AG20443 (cell line): ENCODE measurements around the gene OCIAD2.
"Not testable (repeated sequence)": the region's sequence is repeated elsewhere in the genome, so short reads cannot be mapped to it uniquely, and the experiment has no call there.

Source experiments
- DNase-seq: peaks from one replicate; pipeline ENCODE4 v3.0.0; 2012; ENCODE audit warnings: low spot score, mixed read lengths

Gene OCIAD2

DNA sequence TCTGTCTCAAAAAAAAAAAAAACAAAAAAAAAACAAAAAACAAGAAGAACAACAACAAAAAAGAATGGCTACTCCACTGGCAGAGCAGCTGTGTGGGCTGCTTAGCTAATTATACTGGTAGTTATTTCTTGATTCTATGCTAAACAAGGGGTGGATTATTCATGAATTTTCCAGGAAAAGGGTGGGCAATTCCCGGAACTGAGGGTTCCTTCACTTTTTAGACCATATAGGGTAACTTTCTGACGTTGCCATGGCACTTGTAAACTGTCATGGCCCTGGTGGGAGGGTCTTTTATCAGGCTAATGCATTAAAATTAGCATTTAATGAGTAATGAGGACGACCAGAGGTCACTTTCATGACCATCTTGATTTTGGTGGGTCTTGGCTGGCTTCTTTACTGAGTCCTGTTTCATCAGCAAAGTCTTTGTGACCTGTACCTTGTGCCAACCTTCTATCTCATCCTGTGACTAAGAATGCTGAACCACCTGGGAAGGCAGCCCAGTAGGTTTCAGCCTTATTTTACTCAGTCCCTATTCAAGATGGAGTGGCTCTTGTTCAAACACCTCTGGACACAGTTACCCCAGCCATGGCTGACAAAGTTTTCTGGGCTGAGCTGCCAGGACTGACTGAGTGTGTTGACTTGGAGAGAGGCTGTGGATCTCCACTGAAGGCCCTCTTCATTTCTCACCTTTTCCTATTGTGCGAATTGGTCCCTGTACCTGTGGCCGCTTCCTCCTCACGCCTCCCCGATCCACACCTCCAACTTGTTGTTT, 1.3 kb upstream of the OCIAD2 start:
- DNase-seq, result no peak

DNA sequence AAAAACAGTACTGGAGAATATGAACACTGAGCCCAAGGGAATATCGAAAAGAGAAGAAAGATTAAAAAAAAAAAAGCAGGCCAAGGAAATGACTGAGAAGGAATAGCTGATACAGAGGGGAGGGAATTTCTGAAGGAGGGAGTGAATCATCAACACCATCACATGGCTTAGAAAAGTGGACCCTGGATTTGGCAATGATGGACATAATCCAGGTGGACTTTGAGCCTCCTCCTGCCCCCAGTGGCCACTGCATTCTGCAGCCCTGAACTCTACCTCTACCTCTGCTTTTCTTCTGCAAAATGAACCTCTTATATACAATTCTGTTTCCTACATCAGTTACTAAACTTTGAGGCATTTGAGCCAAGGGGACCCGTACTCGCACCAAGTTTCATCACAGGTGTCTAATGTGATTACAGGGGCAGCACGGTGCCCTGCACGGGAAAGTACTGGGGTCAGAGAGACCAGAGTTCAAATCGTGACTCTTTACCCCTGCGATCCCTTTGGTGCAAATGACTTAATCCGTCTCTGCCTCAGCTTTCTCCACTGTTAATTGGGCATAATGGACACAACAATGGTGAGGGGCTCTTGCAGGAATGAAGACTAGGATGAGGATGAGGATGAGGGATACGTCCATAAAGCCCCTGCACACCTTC, 1.1 kb downstream of the OCIAD2 start:
- DNase-seq, result peak; percentile 30

DNA sequence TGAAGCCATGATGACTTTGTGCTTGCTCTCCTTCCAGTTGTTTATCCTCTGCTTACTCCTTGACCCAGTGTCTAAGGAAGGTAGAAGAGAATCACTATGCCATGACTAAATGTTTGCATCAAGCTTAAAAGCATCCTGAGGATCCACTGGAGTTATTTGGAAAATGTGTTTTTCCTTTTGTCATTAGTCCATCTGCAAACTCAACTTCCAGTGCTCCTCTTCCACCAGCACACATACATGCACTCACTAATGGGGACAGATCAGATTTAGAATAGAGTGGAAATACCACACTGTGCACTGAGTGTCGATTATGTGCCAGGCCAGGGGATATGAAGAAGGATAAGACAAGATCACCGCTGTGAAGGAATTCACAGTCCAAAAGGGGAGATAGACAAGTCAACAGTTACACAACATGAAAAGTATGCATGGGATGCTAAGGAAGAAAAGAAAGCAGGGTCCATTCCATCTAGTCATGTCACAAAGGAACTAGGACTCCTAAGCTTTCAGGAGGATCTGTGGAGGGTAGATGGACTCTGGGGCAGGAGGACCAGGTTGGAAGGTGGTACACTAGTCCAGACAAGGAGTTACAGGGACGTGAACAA, 1.9 kb downstream of the OCIAD2 start:
- DNase-seq, result no peak

DNA sequence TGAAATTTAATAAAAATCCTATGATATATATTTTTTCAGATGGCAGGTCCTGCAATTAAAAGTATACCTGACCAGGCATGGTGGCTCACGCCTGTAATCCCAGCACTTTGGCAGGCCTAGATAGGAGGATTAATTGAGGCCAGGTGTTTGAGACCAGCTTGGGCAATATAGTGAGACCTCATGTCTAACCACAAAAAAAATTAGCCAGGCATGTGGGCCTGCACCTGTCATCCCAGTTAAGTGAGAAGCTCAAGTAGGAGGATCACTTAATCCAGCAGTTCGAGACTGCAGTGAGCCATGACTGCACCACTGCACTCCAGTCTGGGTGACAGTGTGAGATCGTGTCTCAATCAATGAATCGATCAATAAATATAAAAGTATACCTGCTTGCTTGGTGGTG, 2.5 kb downstream of the OCIAD2 start:
- DNase-seq, result no peak

DNA sequence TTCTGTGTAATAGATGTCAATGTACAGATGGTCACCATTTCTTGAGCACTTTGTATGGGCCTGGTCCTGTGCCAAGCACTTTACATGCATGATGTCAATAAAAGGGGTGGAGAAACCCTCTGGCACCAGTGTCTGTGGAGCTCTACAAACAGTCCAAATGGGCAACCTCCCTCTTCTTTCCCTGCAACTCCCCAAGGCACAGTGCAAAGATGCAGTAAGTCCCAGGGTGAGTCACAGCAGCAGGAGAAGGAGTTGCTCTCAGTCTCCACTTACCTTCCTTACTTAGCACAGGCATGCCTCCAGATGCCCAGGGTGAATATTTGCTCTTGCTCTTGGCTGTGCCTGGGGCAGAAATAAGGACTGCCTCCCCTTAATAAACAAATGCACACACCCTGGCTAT, 4.3 kb downstream of the OCIAD2 start:
- DNase-seq, result no peak

DNA sequence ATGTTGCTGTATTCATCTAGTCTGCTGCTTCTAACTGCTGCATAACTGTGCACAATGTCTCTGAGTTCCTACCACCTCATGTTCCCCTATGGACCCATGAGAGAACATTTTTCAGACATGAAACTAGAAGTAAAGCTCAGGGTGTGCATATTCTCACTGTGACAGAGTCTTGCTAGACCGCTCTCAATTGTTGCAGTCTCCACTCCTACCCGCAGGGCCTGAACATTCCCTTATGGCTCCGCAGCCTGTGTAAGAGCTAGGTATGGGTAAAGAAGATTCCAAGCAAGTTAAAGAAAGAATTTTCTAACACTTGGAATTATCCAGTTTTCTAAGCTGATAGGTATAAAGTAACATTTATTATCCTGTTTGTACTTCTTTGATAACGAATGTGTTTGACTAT, 5.4 kb downstream of the OCIAD2 start:
- DNase-seq, result no peak

DNA sequence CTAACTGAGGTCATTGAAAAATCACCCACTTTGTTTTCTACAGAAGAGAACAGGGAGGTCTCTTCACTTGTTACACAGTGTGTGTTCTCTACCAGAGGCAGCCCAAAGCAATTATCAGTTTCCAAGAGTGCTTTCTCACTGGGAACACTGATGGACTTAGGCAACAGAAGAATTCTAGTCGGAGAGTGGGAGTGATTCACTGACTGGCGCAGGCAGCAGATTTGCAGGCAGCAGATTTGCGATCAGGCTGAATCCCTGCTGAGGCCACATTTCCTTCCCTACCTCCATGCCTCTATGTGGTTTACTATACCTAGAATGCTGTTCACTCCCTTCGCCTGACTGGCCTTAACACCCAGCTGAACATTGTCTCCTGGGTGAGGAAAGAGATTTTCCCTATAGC, 6.6 kb downstream of the OCIAD2 start:
- DNase-seq, result no peak

DNA sequence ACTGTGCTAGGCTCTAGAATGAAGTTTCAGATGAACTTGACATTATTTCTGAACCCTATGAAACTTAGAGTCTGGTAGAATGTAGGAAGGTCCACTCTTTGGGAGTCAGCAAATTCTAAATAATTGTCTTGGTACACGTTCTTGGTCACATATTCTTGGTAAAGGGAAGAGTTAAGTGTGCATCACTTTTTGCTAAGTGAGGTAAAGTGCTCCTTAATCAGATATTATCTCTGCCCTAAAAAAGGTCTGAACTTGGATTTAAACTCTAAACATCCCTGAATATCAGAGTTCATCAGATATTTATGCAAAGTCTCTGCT, 7.2 kb downstream of the OCIAD2 start:
- DNase-seq, result no peak

DNA sequence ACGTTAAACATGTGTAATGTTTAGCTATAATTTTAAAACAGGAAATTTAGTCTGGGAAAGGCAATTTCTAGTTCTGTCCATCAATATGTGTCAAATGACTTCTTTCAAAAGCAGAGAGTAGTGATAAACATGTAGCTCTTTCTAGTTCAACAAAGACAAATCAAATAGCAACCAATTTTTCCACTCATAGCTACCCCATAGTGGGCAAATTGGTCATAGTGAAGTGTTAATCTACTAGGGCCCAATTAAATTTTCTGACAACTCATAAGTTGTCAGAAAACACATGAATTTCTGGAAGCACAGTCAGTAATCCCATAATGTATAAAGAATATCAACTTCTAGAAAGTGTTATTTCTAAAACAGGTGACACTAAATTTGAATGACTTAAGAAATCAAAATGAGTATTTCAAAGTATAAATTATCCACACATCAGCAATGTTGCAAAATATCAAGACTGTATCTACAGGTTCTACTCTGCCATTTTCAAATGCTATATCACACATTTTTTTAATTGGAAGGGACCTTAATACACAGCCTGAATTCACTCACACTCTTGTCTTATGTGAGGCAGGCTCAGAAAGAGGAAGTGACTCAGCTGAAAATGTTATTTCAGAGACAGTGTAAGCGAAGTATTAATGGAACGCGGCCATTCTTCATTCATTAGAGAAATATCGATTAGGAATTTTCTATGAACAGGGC, 7.7 kb downstream of the OCIAD2 start:
- no peak for DNase-seq

DNA sequence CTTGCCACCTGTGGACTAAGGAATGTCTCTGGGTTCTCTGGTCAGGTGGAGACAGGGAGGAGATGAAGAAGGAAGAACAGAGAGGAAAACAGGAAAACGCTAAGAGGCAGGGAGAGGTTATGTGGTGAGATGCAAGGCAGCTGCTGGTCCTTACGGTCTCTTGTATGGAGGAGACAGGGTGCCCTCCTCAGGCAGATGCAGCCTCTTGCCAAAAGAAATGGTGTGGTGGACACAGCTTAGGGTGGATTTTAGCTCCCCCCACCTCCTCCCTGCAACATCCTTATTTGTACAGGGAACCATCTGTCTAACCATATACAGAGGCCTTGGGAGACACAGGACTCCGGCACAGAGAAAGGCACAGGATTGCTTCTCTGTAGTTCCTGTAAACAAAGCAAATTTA, 9.7 kb downstream of the OCIAD2 start:
- no peak for DNase-seq

DNA sequence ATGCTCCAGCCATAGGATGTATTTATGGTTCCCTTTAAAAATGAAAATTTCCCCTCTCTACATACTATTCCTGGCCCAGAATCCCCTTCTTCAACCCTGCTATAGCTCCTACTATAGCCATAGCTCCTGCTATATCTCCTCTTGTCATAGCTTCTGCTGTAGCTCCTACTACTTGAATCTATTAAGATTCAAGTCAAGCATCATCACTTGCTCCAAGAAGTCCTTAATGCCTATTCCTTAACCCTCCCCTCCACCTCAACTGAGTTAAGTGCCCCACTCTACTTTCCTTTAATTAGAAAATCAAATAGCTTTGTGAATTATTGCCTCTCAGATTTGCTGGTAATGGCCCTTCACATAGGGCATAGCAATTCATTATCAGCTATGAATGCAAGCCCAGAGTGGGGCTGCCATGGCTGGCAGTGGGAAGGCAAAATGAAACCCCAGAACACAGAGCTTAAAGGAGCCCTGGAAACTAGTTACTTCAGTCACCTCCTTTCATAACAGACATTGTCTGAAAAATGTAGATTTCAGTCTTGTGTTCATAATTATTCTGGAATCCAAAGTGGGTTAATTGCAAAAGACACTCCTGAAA, 15.4 kb downstream of the OCIAD2 start:
- no peak for DNase-seq

DNA sequence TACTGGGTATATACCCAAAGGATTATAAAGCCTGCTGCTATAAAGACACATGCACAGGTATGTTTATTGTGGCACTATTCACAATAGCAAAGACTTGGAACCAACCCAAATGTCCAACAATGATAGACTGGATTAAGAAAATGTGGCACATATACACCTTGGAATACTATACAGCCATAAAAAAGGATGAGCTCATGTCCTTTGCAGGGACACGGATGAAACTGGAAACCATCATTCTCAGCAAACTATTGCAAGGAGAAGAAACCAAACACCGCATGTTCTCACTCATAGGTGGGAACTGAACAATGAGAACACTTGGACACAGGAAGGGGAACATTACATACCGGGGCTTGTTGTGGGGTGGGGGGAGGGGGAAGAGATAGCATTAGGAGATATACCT, 16.8 kb downstream of the OCIAD2 start:
- DNase-seq, result not testable (repeated sequence)

DNA sequence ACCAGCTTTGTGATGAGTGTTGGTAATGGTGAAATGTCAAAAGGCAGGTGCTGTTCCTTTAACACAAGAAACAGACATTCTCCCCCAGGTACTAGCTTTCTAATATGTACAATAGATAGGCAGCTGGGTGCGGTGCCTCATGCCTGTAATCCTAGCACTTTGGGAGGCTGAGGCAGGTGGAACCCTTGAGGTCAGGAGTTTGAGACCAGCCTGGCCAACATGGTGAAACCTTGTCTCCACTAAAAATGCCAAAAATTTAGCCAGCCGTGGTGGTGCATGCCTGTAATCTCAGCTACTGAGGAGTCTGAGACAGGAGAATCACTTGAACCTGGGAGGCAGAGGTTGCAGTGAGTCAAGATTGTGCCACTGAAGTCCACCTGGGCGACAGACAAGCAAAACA, 24.9 kb downstream of the OCIAD2 start:
- DNase-seq, result not testable (repeated sequence)

DNA sequence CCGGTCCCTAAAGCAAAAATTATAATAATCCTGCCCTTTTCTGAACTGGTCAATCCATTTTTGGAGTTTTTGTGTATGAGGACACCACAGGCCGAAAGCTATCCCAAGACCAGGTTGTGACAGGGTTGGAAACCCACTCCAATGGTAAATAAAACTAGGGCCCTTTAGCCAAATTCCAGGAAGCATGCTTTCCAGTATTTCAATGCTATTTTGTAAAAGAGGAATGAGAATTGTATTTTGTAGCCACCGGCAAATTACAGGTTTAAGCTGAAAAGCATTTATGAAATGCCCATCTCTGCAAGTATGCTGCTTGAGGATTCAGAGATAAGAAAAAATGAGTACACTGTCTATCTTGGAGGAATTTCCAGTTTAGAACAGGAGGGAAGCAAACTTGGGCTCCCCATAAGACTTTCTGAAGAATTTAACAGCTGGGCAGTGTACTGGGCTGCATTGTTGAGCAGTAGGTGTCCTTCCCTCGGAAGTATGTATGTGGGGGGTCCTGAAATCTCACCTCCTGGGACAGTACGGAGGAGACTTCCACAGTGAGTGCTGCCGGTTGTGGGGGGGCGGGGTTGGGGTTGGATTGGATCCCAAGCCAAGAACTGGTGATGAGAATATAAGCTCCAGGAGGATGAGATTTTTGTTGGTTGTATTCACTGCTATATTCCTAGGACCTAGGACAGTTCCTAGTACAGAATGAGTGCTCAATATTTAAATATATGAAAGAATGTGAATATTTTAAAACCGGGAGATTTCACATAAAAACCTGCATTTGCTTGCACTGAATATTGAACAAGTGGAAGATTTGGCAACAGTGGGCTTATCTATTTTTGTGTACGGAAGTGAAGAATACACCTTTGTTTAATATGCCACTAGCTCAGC, 26.8 kb downstream of the OCIAD2 start:
- DNase-seq, result no peak

DNA sequence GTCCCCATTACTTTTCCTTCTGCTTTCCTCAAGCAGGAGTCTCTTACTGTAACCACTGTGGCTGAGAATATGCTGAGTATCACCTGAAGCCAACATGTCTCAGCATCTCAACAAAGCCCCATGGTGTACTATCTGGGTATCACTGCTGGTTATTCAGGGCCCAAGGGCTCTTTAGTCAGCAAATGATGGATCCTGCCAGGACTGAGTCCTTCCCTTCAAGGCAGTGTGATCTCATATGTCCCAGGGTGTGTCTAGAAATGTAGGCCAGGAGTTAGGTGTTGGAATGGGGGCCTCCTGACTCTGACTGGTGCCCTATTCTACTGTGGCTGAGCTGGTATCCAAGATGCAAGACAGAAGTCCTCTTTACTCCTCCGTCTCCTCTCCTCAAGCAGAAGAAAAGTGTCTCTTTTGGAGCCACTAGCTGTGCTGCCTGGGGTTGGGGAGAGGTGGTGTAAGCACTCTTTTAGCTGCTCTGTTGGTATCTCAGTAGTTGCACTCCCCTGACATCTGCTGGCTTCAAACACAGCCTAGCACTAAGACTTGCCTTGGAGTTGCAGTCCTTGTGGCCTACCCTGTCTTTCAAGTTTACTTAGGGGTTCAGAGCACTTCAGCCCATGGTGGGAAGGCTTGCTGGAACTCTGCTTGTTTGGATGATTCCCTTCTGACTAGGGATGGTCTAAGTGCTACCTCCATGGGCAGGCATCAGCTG, 28.6 kb downstream of the OCIAD2 start:
- no peak for DNase-seq

DNA sequence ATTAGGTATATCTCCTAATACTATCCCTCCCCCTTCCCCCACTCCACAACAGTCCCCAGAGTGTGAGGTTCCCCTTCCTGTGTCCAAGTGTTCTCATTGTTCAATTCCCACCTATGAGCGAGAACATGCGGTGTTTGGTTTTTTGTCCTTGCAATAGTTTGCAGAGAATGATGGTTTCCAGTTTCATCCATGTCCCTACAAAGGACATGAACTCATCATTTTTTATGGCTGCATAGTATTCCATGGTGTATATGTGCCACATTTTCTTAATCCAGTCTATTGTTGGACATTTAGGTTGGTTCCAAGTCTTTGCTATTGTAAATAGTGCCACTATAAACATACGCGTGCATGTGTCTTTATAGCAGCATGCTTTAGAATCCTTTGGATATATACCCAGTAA, 41.9 kb downstream of the OCIAD2 start:
- not testable (repeated sequence) for DNase-seq

DNA sequence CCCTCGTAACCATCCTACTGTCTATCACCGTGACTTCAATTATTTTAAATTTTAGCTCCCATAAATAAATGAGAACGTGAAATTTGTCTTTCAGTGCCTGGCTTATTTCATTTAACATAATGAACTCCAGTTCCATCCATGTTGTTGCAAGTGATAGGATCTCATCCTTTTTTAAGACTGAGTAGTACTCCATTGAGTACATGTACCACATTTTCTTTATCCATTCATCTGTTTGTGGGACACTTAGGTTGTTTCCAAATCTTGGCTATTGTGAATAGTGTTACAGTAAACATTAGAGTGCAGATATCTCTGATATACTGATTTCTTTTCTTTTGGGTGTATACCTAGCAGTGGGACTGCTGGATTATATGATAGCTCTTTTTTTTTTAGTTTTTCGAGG, 42.8 kb downstream of the OCIAD2 start:
- DNase-seq, result no peak

DNA sequence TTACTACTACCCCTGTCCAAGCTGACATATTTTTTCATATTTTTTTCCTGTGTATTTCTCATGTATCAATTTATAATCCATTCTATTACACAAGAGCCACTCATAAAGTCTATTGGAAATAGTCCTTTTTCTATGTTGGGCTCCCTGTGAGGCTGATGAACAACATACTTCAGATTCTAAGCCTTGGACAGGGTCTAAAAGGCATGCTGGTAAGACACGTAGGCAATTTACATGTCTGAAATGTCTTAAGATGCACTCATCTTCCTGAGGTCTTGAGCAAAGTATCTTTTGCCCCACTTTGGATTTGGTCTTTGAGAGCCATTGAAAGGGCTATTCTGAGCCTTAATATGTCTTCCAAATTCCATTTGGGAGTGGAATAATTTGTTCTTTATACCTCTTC, 43.9 kb downstream of the OCIAD2 start:
- DNase-seq, result no peak

DNA sequence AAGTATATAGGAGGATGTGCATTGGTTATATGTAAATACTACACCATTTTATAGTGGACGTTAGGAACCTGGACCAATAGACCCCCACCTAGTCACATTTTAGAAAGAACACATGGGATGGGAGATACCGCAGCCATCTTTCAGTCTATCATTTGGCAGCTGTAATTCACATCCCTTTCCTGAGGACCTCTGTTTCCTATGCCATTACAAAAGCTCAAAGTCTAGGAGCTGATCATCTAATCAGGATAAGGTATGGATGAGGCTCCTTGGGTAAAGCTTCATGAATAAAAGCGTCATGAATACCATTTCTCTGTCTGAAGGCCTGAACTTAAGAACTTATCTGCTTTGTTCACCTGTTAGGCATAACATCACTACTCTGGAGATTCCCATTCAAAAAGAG, 44.5 kb downstream of the OCIAD2 start:
- DNase-seq, result no peak

DNA sequence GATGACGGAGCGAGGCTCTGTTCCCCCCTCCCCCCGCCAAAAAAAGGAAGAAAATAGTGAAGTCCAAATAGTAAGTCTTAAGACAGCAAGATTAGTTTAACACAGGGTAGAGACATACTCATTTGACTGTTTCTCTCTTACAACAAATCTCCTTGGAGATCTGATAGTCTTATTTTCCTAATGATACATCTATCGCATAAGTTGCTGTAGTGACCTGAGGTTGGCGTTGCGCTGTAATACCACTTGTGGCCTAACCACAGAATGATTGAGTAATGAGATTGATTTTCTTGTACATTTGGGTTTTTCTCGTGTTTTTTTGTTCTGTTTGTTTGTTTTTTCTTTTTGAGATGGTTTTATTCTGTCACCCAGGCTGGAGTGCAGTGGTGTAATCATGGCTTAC, 48.4 kb downstream of the OCIAD2 start:
- no peak for DNase-seq

DNA sequence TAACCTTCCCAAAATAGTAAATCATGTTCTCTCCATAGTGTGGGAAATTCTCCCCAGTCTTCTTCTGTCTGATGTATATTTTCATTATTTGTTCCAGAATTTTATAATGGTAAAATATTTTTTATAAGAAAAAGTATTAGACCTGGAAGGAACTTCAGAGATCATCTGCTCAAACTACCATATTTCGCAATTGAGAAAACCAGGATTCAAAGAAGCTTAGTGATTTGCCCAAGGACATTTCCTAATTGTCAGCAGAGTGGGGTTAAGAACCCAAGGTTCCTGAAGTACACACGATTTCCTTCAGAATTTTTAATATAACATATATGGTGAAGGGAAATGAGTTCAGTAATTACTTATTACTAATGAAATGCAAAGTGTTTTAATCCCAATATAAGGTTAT, 51.6 kb downstream of the OCIAD2 start:
- DNase-seq, result no peak
